ENCODE results near the gene CD151.

The CD151 gene

GRCh38 chr11:843818-844692 is 11.3 kb downstream of the CD151 start:
- Histone ChIP-seq H3K4me1 (ENCODE audit: insufficient read depth, low read length) (peaks cover 43% of the 10 kb centered on the region), H3K36me3 (ENCODE audit: insufficient read depth, low read length) (peaks cover 11% of the 10 kb centered on the region), H3K9me3 (ENCODE audit: low read length) (no peaks in the 10 kb centered on the region), H3K9ac (ENCODE audit: low read length) (peak overlapping the region; percentile 41), H3K27me3 (ENCODE audit: control insufficient read depth in 1 of 2, insufficient read depth in 2 of 2, low read length in 2 of 2) (peaks cover 0 to 11% of the 10 kb centered on the region in 2 donors), H3K27ac (ENCODE audit: low read depth, low read length) (peak overlapping the region; percentile 88), H3K4me3 (ENCODE audit: low read depth in 1 of 2, low read length in 2 of 2) (peak overlapping the region; percentile 76 to 100)

GRCh38 chr11:844693-845644 is 12.2 kb downstream of the CD151 start:
- Histone ChIP-seq H3K4me1 (ENCODE audit: insufficient read depth, low read length) (peaks cover 46% of the 10 kb centered on the region), H3K27me3 (ENCODE audit: control insufficient read depth in 1 of 2, insufficient read depth in 2 of 2, low read length in 2 of 2) (peaks cover 0 to 14% of the 10 kb centered on the region in 2 donors), H3K36me3 (ENCODE audit: insufficient read depth, low read length) (peaks cover 2% of the 10 kb centered on the region), H3K9me3 (ENCODE audit: low read length) (no peaks in the 10 kb centered on the region), H3K27ac (ENCODE audit: low read depth, low read length) (peak overlapping the region; percentile 88), H3K9ac (ENCODE audit: low read length) (no peak overlapping the region), H3K4me3 (ENCODE audit: low read depth in 1 of 2, low read length in 2 of 2) (peak overlapping the region; percentile 39 to 100)

- H3K4me3 ChIP-seq (ENCODE audit: low read depth in 1 of 2, low read length in 2 of 2), result no peak overlapping the region
- peaks cover 0 to 23% of the 10 kb centered on the region in 2 donors for H3K27me3 ChIP-seq (ENCODE audit: control insufficient read depth in 1 of 2, insufficient read depth in 2 of 2, low read length in 2 of 2)
Measured at GRCh38 chr11:845872-846495, 13.2 kb downstream of the CD151 start.

GRCh38 chr11:846496-847098 is 13.8 kb downstream of the CD151 start:
- no peak overlapping the region for H3K9ac ChIP-seq (ENCODE audit: low read length)
- H3K4me3 ChIP-seq (ENCODE audit: low read depth in 1 of 2, low read length in 2 of 2), result no peak overlapping the region
- no peak overlapping the region for H3K27ac ChIP-seq (ENCODE audit: low read depth, low read length)
- peaks cover 31% of the 10 kb centered on the region for H3K4me1 ChIP-seq (ENCODE audit: insufficient read depth, low read length)
- peaks cover 6% of the 10 kb centered on the region for H3K36me3 ChIP-seq (ENCODE audit: insufficient read depth, low read length)
- H3K27me3 ChIP-seq (ENCODE audit: control insufficient read depth in 1 of 2, insufficient read depth in 2 of 2, low read length in 2 of 2), result peaks cover 0 to 23% of the 10 kb centered on the region in 2 donors
- H3K9me3 ChIP-seq (ENCODE audit: low read length), result no peaks in the 10 kb centered on the region

More at GRCh38 chr11:845872-846495, 13.2 kb downstream of the CD151 start:
- H3K9me3 ChIP-seq (ENCODE audit: low read length), result no peaks in the 10 kb centered on the region
- H3K4me1 ChIP-seq (ENCODE audit: insufficient read depth, low read length), result peaks cover 36% of the 10 kb centered on the region
- no peak overlapping the region for H3K9ac ChIP-seq (ENCODE audit: low read length)
- peaks cover 2% of the 10 kb centered on the region for H3K36me3 ChIP-seq (ENCODE audit: insufficient read depth, low read length)
- no peak overlapping the region for H3K27ac ChIP-seq (ENCODE audit: low read depth, low read length)

- H3K27ac ChIP-seq (ENCODE audit: low read depth, low read length), result no peak overlapping the region
- no peak overlapping the region for H3K9ac ChIP-seq (ENCODE audit: low read length)
- H3K4me3 ChIP-seq (ENCODE audit: low read depth in 1 of 2, low read length in 2 of 2), result no peak overlapping the region
- H3K27me3 ChIP-seq (ENCODE audit: control insufficient read depth in 1 of 2, insufficient read depth in 2 of 2, low read length in 2 of 2), result peaks cover 0 to 23% of the 10 kb centered on the region in 2 donors
- H3K9me3 ChIP-seq (ENCODE audit: low read length), result no peaks in the 10 kb centered on the region
- H3K36me3 ChIP-seq (ENCODE audit: insufficient read depth, low read length), result peaks cover 6% of the 10 kb centered on the region
- H3K4me1 ChIP-seq (ENCODE audit: insufficient read depth, low read length), result peaks cover 31% of the 10 kb centered on the region
Measured at GRCh38 chr11:847876-848275, 15.1 kb downstream of the CD151 start.

GRCh38 chr11:848380-848931 is 15.7 kb downstream of the CD151 start:
- H3K4me3 ChIP-seq (ENCODE audit: low read depth in 1 of 2, low read length in 2 of 2), result peak overlapping the region in 1 of 2 donors; percentile 14
- H3K4me1 ChIP-seq (ENCODE audit: insufficient read depth, low read length), result peaks cover 31% of the 10 kb centered on the region

GRCh38 chr11:849104-849824 is 16.5 kb downstream of the CD151 start:
- Histone ChIP-seq H3K4me1 (ENCODE audit: insufficient read depth, low read length) (peaks cover 24% of the 10 kb centered on the region), H3K9ac (ENCODE audit: low read length) (no peak overlapping the region), H3K4me3 (ENCODE audit: low read depth in 1 of 2, low read length in 2 of 2) (peak overlapping the region in 1 of 2 donors; percentile 32), H3K36me3 (ENCODE audit: insufficient read depth, low read length) (peaks cover 6% of the 10 kb centered on the region), H3K27me3 (ENCODE audit: control insufficient read depth in 1 of 2, insufficient read depth in 2 of 2, low read length in 2 of 2) (peaks cover 0 to 23% of the 10 kb centered on the region in 2 donors), H3K9me3 (ENCODE audit: low read length) (no peaks in the 10 kb centered on the region), H3K27ac (ENCODE audit: low read depth, low read length) (no peak overlapping the region)

More at GRCh38 chr11:848380-848931, 15.7 kb downstream of the CD151 start:
- Histone ChIP-seq H3K36me3 (ENCODE audit: insufficient read depth, low read length) (peaks cover 6% of the 10 kb centered on the region), H3K27me3 (ENCODE audit: control insufficient read depth in 1 of 2, insufficient read depth in 2 of 2, low read length in 2 of 2) (peaks cover 0 to 23% of the 10 kb centered on the region in 2 donors), H3K27ac (ENCODE audit: low read depth, low read length) (no peak overlapping the region), H3K9ac (ENCODE audit: low read length) (no peak overlapping the region), H3K9me3 (ENCODE audit: low read length) (no peaks in the 10 kb centered on the region)

- Histone ChIP-seq H3K36me3 (ENCODE audit: insufficient read depth, low read length) (peaks cover 6% of the 10 kb centered on the region), H3K27me3 (ENCODE audit: control insufficient read depth in 1 of 2, insufficient read depth in 2 of 2, low read length in 2 of 2) (peaks cover 0 to 23% of the 10 kb centered on the region in 2 donors), H3K9me3 (ENCODE audit: low read length) (no peaks in the 10 kb centered on the region), H3K4me3 (ENCODE audit: low read depth in 1 of 2, low read length in 2 of 2) (peak overlapping the region in 1 of 2 donors; percentile 27), H3K27ac (ENCODE audit: low read depth, low read length) (no peak overlapping the region), H3K9ac (ENCODE audit: low read length) (no peak overlapping the region), H3K4me1 (ENCODE audit: insufficient read depth, low read length) (peaks cover 16% of the 10 kb centered on the region)
Measured at GRCh38 chr11:849951-850774, 17.4 kb downstream of the CD151 start.

- peaks cover 6% of the 10 kb centered on the region for H3K36me3 ChIP-seq (ENCODE audit: insufficient read depth, low read length)
Measured at GRCh38 chr11:850775-851763, 18.3 kb downstream of the CD151 start.

More at GRCh38 chr11:850775-851763, 18.3 kb downstream of the CD151 start:
- Histone ChIP-seq H3K4me1 (ENCODE audit: insufficient read depth, low read length) (peaks cover 14% of the 10 kb centered on the region), H3K27ac (ENCODE audit: low read depth, low read length) (no peak overlapping the region), H3K9me3 (ENCODE audit: low read length) (no peaks in the 10 kb centered on the region), H3K9ac (ENCODE audit: low read length) (no peak overlapping the region), H3K27me3 (ENCODE audit: control insufficient read depth in 1 of 2, insufficient read depth in 2 of 2, low read length in 2 of 2) (peaks cover 0 to 23% of the 10 kb centered on the region in 2 donors), H3K4me3 (ENCODE audit: low read depth in 1 of 2, low read length in 2 of 2) (no peak overlapping the region)

All from muscle layer of colon (tissue), 2 donors.